PC-3 (cell line): Measurements from ENCODE around the gene CSPG4.

Source experiments
- CTCF ChIP-seq: fragments of 300-600 bp; sonication (generic); conservative IDR thresholded peaks from 2 replicates; pipeline ENCODE4 v1.5.1; 2017; ENCODE audit warnings: antibody characterized with exemption, low read depth, mild to moderate bottlenecking, low read length
- EZH2 ChIP-seq: fragments of 300-600 bp; sonication (generic); IDR thresholded peaks from one replicate; pipeline ENCODE4 v1.6.1; 2017; ENCODE audit warnings: antibody characterized with exemption, mild to moderate bottlenecking, low read length; ENCODE audit not compliant: unreplicated experiment

- TF ChIP-seq EZH2 (no peak), CTCF (no peak)
These were observed 39.2 kb upstream of the CSPG4 start for GRCh38 chr15:75751891-75752290.
